Measurements from ENCODE around the gene ZCWPW1. TPM values are rescaled to one million over a fixed set of nuclear protein-coding genes. Genes with fewer than 3 reads are reported as not detected.
"Not testable (repeated sequence)": the region's sequence is repeated elsewhere in the genome, so short reads cannot be mapped to it uniquely, and the experiment has no call there.

Gene ZCWPW1
- total and polyA plus RNA-seq, 2 donors, result 4.8 to 33.9 TPM

DNA sequence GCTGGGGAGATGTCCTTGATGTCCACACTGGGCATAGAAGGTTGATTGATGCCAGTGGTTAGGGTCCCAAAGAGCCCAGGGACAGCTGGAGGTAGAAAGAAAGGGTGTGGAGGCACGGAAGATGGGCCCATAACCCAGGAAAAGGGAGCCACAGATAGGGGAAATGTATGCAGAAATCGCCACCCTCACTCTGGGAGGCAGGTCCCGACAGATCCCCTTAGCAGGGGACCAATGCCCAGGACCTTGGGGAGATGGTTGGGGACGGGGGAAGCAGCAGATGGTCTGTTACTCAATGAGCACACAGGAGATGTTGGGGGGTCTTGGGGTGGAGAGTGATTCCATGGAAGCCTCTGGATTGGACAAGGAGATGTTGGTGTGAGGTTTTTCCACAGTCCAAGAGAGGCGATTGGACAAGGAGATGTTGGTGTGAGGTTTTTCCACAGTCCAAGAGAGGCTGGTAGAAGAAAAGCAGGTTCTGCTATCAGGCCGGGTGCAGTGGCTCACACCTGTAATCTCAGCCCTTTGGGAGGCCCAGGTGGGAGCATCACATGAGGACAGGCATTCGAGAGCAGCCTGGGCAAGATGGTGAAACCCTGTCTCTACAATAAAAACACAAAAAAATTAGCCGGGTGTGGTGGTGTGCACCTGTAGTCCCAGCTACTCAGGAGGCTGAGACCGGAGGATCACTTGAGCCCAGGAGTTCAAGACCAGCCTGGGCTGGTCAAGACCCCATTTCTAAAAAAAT lies 14.8 kb upstream of the ZCWPW1 start:
- H3K9me3 ChIP-seq (ENCODE audit: control insufficient read depth in 2 of 2, insufficient read depth in 1 of 2, low read length in 1 of 2), result peaks cover 0 to 6% of the 10 kb centered on the region in 2 donors
- H3K36me3 ChIP-seq (ENCODE audit: control insufficient read depth in 2 of 2, insufficient read depth in 2 of 2, low read length in 1 of 2), result no peaks in the 10 kb centered on the region
- no peak overlapping the region for H3K27ac ChIP-seq (ENCODE audit: low read depth in 1 of 2, low read length in 1 of 2)
- WGBS, result 97% methylated on average over 9 of the region's 9 CpGs
- no peak for DNase-seq (ENCODE audit: low read depth in 6 of 9, low spot score in 9 of 9)
- peaks cover 2 to 25% of the 10 kb centered on the region in 2 donors for H3K4me1 ChIP-seq (ENCODE audit: control insufficient read depth in 2 of 2, insufficient read depth in 2 of 2, low read length in 2 of 2)
- H3K27me3 ChIP-seq (ENCODE audit: control insufficient read depth in 2 of 2, insufficient read depth in 1 of 2, low read length in 1 of 2), result no peaks in the 10 kb centered on the region
- H3K4me3 ChIP-seq (ENCODE audit: low read length in 2 of 2), result no peak overlapping the region

DNA sequence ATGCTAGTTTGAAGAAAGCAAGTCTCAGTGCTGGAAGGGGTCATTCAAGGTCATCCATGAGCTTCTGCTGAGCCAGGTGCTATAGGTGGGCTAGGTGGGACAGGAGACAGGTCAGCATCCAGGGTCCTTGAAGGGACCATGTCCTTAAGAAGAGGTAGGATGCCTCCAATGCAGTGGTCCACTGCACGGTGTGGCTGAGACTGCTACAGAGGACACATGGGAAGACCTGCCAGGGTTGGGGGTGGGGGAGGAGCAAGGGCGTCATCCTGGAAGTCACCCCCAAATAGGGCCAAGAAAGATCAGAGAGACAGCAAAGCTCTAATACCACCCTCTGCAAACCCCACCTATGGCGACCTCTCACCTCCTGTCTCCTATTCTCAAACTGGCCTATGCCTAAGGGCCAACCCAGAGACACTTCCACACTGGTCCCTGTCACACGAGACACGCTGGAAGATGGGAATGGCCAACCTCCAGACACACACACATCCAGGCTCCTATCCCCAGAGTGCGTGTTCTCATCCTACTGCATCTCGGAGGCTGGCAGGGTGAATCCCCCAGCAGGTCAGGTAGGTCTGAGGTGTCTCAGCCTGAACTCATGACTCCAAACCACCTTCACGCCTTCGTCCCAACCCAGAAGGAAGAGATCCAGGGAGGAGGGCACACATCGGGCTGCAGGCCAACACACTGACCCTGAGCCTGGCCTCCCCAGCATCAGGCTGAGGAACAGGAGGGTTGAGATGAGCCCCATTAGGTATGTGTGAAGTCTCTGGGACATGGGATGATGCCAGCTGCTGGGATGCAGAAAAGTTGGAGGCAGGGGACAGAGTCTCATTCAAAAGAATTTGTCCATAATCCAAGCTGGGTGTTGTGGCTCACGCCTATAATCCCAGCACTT lies 13.4 kb upstream of the ZCWPW1 start:
- Histone ChIP-seq H3K4me1 (ENCODE audit: control insufficient read depth in 2 of 2, insufficient read depth in 2 of 2, low read length in 2 of 2) (peaks cover 2 to 28% of the 10 kb centered on the region in 2 donors), H3K9me3 (ENCODE audit: control insufficient read depth in 2 of 2, insufficient read depth in 1 of 2, low read length in 1 of 2) (peaks cover 0 to 6% of the 10 kb centered on the region in 2 donors), H3K36me3 (ENCODE audit: control insufficient read depth in 2 of 2, insufficient read depth in 2 of 2, low read length in 1 of 2) (no peaks in the 10 kb centered on the region), H3K4me3 (ENCODE audit: low read length in 2 of 2) (no peak overlapping the region), H3K27me3 (ENCODE audit: control insufficient read depth in 2 of 2, insufficient read depth in 1 of 2, low read length in 1 of 2) (no peaks in the 10 kb centered on the region), H3K27ac (ENCODE audit: low read depth in 1 of 2, low read length in 1 of 2) (no peak overlapping the region)
- 98% methylated on average over 11 of the region's 11 CpGs for WGBS
- no peak for DNase-seq (ENCODE audit: low read depth in 6 of 9, low spot score in 9 of 9)

DNA sequence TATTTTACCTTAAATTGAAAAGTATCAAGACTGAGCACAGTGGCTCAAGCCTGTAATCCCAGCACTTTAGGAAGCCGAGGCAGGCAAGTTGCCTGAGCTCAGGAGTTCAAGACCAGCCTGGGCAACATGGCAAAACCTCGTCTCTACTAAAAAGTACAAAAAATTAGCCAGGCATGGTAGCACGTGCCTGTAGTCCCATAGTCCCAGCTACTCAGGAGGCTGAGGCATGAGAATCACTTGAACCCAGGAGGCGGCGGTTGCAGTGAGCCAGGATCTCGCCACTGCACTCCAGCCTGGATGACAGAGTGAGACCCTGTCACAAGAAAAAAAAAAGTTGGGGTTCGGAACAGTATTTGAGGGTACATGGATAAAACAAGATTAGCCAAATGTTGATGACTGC lies 10.7 kb upstream of the ZCWPW1 start:
- H3K9me3 ChIP-seq (ENCODE audit: control insufficient read depth in 2 of 2, insufficient read depth in 1 of 2, low read length in 1 of 2); H3K27ac ChIP-seq (ENCODE audit: low read depth in 1 of 2, low read length in 1 of 2); DNase-seq (ENCODE audit: low read depth in 6 of 9, low spot score in 9 of 9); H3K27me3 ChIP-seq (ENCODE audit: control insufficient read depth in 2 of 2, insufficient read depth in 1 of 2, low read length in 1 of 2); H3K4me3 ChIP-seq (ENCODE audit: low read length in 2 of 2): not testable (repeated sequence)
- peaks cover 5 to 12% of the 10 kb centered on the region in 2 donors for H3K36me3 ChIP-seq (ENCODE audit: control insufficient read depth in 2 of 2, insufficient read depth in 2 of 2, low read length in 1 of 2)
- WGBS, result 96% methylated on average over 7 of the region's 7 CpGs
- peaks cover 9 to 21% of the 10 kb centered on the region in 2 donors for H3K4me1 ChIP-seq (ENCODE audit: control insufficient read depth in 2 of 2, insufficient read depth in 2 of 2, low read length in 2 of 2)

DNA sequence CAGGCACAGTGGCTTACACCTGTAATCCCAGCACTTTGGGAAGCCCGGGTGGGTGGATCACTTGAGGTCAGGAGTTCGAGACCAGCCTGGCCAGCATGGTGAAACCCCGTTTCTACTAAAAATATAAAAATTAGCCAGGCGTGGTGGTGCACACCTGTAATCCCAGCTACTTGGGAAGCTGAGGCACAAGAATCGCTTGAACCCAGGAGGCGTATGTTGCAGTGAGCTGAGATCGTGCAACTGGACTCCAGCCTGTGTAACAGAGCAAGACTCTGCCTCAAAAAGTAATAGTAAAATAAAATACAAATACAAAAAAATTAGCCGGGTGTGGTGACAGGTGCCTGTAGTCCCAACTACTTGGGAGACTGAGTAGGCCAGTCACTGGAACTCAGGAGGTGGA lies 10.2 kb upstream of the ZCWPW1 start:
- peaks cover 9 to 17% of the 10 kb centered on the region in 2 donors for H3K36me3 ChIP-seq (ENCODE audit: control insufficient read depth in 2 of 2, insufficient read depth in 2 of 2, low read length in 1 of 2)
- not testable (repeated sequence) for H3K9me3 ChIP-seq (ENCODE audit: control insufficient read depth in 2 of 2, insufficient read depth in 1 of 2, low read length in 1 of 2); DNase-seq (ENCODE audit: low read depth in 6 of 9, low spot score in 9 of 9); H3K4me3 ChIP-seq (ENCODE audit: low read length in 2 of 2); H3K27ac ChIP-seq (ENCODE audit: low read depth in 1 of 2, low read length in 1 of 2); H3K27me3 ChIP-seq (ENCODE audit: control insufficient read depth in 2 of 2, insufficient read depth in 1 of 2, low read length in 1 of 2)
- peaks cover 14 to 25% of the 10 kb centered on the region in 2 donors for H3K4me1 ChIP-seq (ENCODE audit: control insufficient read depth in 2 of 2, insufficient read depth in 2 of 2, low read length in 2 of 2)
- WGBS, result 98% methylated on average over 8 of the region's 8 CpGs

DNA sequence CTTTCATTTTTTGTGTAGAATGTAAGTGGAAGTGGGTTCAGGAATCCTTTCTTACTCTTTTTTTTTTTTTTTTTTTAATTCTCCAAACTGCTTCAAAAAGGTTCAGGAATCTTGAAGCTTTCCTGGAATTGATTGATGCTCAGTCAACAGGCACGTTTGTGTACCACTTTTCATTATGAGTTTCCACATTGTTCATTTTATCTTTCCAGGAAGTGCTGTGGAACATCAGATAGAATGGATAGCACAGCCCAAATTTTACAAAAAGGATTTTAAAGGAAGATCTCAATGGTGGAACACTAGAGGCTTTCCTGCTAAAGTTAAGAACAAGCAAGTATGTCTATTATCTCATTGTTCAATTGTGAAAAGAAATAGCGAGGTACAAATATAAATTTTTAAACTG lies 9.7 kb upstream of the ZCWPW1 start:
- peaks cover 14 to 22% of the 10 kb centered on the region in 2 donors for H3K36me3 ChIP-seq (ENCODE audit: control insufficient read depth in 2 of 2, insufficient read depth in 2 of 2, low read length in 1 of 2)
- H3K27ac ChIP-seq (ENCODE audit: low read depth in 1 of 2, low read length in 1 of 2), result peak overlapping the region in 1 of 2 donors; percentile 10
- no peak overlapping the region for H3K4me3 ChIP-seq (ENCODE audit: low read length in 2 of 2)
- DNase-seq (ENCODE audit: low read depth in 6 of 9, low spot score in 9 of 9), result no peak
- WGBS, result 80% methylated on average over 2 of the region's 2 CpGs
- H3K9me3 ChIP-seq (ENCODE audit: control insufficient read depth in 2 of 2, insufficient read depth in 1 of 2, low read length in 1 of 2), result peaks cover 0 to 3% of the 10 kb centered on the region in 2 donors
- no peaks in the 10 kb centered on the region for H3K27me3 ChIP-seq (ENCODE audit: control insufficient read depth in 2 of 2, insufficient read depth in 1 of 2, low read length in 1 of 2)
- H3K4me1 ChIP-seq (ENCODE audit: control insufficient read depth in 2 of 2, insufficient read depth in 2 of 2, low read length in 2 of 2), result peaks cover 17 to 30% of the 10 kb centered on the region in 2 donors

DNA sequence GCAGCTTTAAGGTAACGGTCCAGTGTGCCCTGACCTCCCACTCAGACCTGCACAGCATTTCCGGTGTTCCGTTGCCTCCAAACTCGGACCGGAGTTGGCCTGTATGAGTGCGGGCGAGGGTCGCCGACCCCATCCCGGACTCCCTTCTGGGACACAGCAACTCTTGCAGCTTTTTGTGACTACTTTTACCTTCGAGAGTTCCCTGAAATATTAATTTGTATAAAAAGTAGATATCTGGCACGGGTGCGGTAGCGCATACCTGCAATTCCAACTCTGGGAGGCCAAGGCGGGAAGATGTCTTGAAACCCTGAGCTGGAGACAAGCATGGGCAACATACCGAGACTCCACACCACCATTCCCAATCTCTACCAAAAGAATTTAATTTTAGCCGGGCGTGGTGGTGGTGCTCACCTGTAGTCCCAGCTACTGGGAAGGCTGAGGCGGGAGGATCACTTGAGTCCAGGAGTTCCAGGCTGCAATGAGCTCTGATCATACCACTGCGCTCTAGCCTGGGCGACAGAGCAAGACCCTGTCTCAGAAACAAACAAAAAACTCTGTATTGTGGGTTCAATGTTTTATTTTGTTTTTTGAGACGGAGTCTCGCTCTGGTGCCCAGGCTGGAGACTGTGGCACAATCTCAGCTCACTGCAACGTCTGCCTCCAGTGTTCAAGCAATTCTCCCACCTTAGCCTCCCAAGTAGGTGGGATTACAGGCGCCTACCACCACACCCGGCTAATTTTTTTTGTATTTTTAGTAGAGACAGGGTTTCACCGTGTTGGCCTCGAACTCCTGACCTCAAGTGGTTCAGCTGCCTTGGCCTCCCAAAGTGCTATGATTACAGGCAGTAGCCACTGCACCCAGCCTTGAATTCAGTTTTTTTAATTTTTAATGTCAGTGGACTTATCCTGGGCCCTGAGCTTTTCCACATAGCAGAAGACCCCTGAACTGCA lies 8.9 kb upstream of the ZCWPW1 start:
- no peak overlapping the region for H3K4me3 ChIP-seq (ENCODE audit: low read length in 2 of 2)
- no peaks in the 10 kb centered on the region for H3K27me3 ChIP-seq (ENCODE audit: control insufficient read depth in 2 of 2, insufficient read depth in 1 of 2, low read length in 1 of 2)
- H3K27ac ChIP-seq (ENCODE audit: low read depth in 1 of 2, low read length in 1 of 2), result peak overlapping the region in 1 of 2 donors; percentile 10
- 95% methylated on average over 28 of the region's 28 CpGs for WGBS
- peaks cover 18 to 38% of the 10 kb centered on the region in 2 donors for H3K4me1 ChIP-seq (ENCODE audit: control insufficient read depth in 2 of 2, insufficient read depth in 2 of 2, low read length in 2 of 2)
- peaks cover 0 to 3% of the 10 kb centered on the region in 2 donors for H3K9me3 ChIP-seq (ENCODE audit: control insufficient read depth in 2 of 2, insufficient read depth in 1 of 2, low read length in 1 of 2)
- DNase-seq (ENCODE audit: low read depth in 6 of 9, low spot score in 9 of 9), result no peak
- peaks cover 20 to 30% of the 10 kb centered on the region in 2 donors for H3K36me3 ChIP-seq (ENCODE audit: control insufficient read depth in 2 of 2, insufficient read depth in 2 of 2, low read length in 1 of 2)

DNA sequence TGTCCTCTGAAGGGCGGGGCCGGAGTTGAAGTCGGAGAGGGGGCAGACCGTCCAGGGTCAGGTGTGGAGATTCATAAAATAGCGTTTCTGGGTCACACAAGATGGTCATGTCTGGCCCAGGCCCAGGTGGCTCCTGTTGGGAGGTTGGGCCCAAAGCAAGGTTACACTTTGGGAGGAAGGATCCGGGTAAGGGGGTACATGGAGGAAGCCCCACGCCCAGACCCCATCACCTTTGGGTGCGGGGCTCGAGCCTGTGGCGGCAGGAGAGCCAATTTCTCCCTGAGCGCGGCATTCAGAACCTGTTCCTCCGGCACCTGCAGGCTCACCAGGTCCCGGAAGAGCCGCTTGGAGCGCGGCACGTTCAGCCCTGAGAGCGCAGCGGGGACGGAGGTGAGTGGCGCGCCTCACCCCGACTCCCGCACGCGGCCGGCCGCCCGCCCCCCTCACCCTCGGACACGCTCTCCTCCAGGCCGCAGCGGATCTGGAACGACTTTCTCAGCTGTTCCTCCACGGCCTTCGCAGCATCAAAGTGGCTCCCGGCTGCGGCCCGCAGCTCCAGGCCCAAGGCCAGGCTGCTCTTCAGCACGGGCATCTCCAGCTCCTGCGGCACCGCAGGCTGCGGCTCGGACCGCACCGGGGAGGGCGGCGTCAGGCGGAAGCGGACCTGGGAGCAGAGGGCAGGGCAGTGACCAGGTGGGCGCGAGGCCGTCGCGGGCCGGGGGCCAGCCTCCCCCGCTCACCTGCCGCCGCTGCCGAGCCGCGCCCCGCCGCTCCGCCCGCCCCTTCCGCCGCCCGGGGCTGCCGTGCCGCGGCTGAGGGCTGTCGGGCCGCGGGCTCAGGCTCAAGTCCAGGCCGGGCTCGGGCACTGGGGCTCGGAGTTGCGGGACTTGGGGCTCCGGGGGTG lies 7.2 kb upstream of the ZCWPW1 start:
- 2% methylated on average over 81 of the region's 81 CpGs for WGBS
- Histone ChIP-seq H3K36me3 (ENCODE audit: control insufficient read depth in 2 of 2, insufficient read depth in 2 of 2, low read length in 1 of 2) (peaks cover 34 to 45% of the 10 kb centered on the region in 2 donors), H3K4me3 (ENCODE audit: low read length in 2 of 2) (peak overlapping the region; percentile 89 to 98), H3K9me3 (ENCODE audit: control insufficient read depth in 2 of 2, insufficient read depth in 1 of 2, low read length in 1 of 2) (peaks cover 0 to 3% of the 10 kb centered on the region in 2 donors), H3K27me3 (ENCODE audit: control insufficient read depth in 2 of 2, insufficient read depth in 1 of 2, low read length in 1 of 2) (no peaks in the 10 kb centered on the region), H3K27ac (ENCODE audit: low read depth in 1 of 2, low read length in 1 of 2) (peak overlapping the region; percentile 91 to 97), H3K4me1 (ENCODE audit: control insufficient read depth in 2 of 2, insufficient read depth in 2 of 2, low read length in 2 of 2) (peaks cover 32 to 55% of the 10 kb centered on the region in 2 donors)
- peak in 1 of 9 donors; percentile 73 for DNase-seq (ENCODE audit: low read depth in 6 of 9, low spot score in 9 of 9)

All from thymus (tissue), 11 donors.